Liver (tissue), 3 donors: ENCODE measurements around the gene FKBP5.

Experiments used
- FOXA2 ChIP-seq: IDR thresholded peaks from 2 replicates; pipeline ENCODE4 v1.6.1; 2016; ENCODE audit warnings: antibody characterized with exemption
- GABPA ChIP-seq, 2 donors: IDR thresholded peaks in 1 of 2; conservative IDR thresholded peaks in 1 of 2; 2 replicates each; pipeline ENCODE4 v1.6.1; 2016; ENCODE audit warnings: antibody characterized with exemption in 2 of 2, mild to moderate bottlenecking in 1 of 2, moderate library complexity in 1 of 2
- SP1 ChIP-seq: IDR thresholded peaks from 2 replicates; pipeline ENCODE4 v1.6.1; 2018; ENCODE audit warnings: antibody characterized with exemption, mild to moderate bottlenecking
- TAF1 ChIP-seq: conservative IDR thresholded peaks from 2 replicates; pipeline ENCODE4 v1.6.1; 2016; ENCODE audit warnings: antibody characterized with exemption, mild to moderate bottlenecking
- YY1 ChIP-seq: IDR thresholded peaks from 2 replicates; pipeline ENCODE4 v1.6.1; 2016; ENCODE audit warnings: antibody characterized with exemption, mild to moderate bottlenecking
- ZBTB33 ChIP-seq: IDR thresholded peaks from 2 replicates; pipeline ENCODE4 v1.6.1; 2016; ENCODE audit warnings: antibody characterized with exemption
- TF ChIP-seq, protein P1 (sequence below): IDR thresholded peaks from 2 replicates; pipeline ENCODE4 v1.6.1; 2016; ENCODE audit warnings: antibody characterized with exemption
- TF ChIP-seq, protein P2 (sequence below): fragments of 150-350 bp; IDR thresholded peaks from 2 replicates; pipeline ENCODE4 v1.5.1; 2017; ENCODE audit warnings: improper control_type of control experiment, low read depth, low read length; ENCODE audit not compliant: missing input control
- TF ChIP-seq, protein P3 (sequence below): IDR thresholded peaks from 2 replicates; pipeline ENCODE4 v1.6.1; 2016; ENCODE audit warnings: antibody characterized with exemption
- donor health status: healthy.
- donor health status: healthy.

DNA sequence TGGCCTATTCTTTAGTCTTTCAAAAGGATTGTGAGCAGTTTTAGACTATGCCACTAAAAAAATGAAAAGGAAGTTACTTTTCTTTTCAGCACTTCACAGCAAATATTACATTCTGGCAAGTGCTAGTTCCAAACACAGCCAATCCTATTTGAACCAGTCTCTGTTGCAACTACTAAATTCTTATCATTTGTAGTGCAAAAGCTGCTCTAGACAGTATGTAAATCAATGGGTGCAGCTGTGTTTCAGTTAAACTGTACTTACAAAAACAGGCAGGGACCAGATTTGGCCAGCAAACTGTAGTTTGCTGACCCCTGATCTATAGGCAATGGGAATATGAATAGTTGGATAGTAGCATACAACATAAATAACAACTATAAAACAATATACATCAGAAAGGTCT is 107.9 kb downstream of the FKBP5 start:
- TF ChIP-seq, protein P1, sequence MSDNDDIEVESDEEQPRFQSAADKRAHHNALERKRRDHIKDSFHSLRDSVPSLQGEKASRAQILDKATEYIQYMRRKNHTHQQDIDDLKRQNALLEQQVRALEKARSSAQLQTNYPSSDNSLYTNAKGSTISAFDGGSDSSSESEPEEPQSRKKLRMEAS, result no peak
- TF ChIP-seq, protein P2, sequence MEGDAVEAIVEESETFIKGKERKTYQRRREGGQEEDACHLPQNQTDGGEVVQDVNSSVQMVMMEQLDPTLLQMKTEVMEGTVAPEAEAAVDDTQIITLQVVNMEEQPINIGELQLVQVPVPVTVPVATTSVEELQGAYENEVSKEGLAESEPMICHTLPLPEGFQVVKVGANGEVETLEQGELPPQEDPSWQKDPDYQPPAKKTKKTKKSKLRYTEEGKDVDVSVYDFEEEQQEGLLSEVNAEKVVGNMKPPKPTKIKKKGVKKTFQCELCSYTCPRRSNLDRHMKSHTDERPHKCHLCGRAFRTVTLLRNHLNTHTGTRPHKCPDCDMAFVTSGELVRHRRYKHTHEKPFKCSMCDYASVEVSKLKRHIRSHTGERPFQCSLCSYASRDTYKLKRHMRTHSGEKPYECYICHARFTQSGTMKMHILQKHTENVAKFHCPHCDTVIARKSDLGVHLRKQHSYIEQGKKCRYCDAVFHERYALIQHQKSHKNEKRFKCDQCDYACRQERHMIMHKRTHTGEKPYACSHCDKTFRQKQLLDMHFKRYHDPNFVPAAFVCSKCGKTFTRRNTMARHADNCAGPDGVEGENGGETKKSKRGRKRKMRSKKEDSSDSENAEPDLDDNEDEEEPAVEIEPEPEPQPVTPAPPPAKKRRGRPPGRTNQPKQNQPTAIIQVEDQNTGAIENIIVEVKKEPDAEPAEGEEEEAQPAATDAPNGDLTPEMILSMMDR, result no peak
- TF ChIP-seq FOXA2, result no peak
- TF ChIP-seq GABPA (IDR thresholded peaks at IDR 0.05 in 1 of 2, conservative IDR thresholded peaks at IDR 0.05 in 1 of 2), result no peak
- TF ChIP-seq SP1, result no peak
- TF ChIP-seq YY1, result no peak
- TF ChIP-seq, protein P3, sequence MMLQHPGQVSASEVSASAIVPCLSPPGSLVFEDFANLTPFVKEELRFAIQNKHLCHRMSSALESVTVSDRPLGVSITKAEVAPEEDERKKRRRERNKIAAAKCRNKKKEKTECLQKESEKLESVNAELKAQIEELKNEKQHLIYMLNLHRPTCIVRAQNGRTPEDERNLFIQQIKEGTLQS, result no peak
- TF ChIP-seq ZBTB33, result no peak
- no peak for TF ChIP-seq TAF1
